Right atrium auricular region (tissue), 2 donors: ENCODE data around the gene DECR2. TPM values are rescaled to one million over a fixed set of nuclear protein-coding genes. Genes with fewer than 3 reads are reported as not detected.

ENCODE experiments used
- DNase-seq: peaks from one replicate; pipeline ENCODE4 v3.0.0-alpha.2; 2019; ENCODE audit warnings: low spot score
- H3K27ac ChIP-seq, 2 donors: fragments of 200-600 bp; sonication (generic); 1 replicate in 1 of 2; 2 replicates in 1 of 2; pipeline ENCODE4 v1.5.1; 2016 to 2019
- H3K27me3 ChIP-seq, 2 donors: fragments of 200-600 bp; sonication (generic); one replicate each; pipeline versions ENCODE4 v1.5.1 to v1.6.0; 2017 to 2019
- H3K36me3 ChIP-seq: fragments of 200-600 bp; sonication (generic); one replicate; pipeline ENCODE4 v1.5.1; 2016
- H3K4me1 ChIP-seq, 2 donors: fragments of 200-600 bp; sonication (generic); one replicate each; pipeline versions ENCODE4 v1.5.1 to v1.6.0; 2017 to 2019
- H3K4me3 ChIP-seq, 2 donors: fragments of 200-600 bp; sonication (generic); 1 replicate in 1 of 2; 2 replicates in 1 of 2; pipeline ENCODE4 v1.5.1; 2017 to 2019; ENCODE audit warnings: mild to moderate bottlenecking in 1 of 2, moderate library complexity in 1 of 2
- H3K9me3 ChIP-seq, 2 donors: fragments of 200-600 bp; sonication (generic); one replicate each; pipeline ENCODE4 v1.5.1; 2019
- CTCF ChIP-seq, 2 donors: fragments of 200-600 bp; sonication (generic); IDR thresholded peaks; one replicate each; pipeline ENCODE4 v1.5.1; 2019; ENCODE audit warnings: antibody characterized with exemption in 2 of 2
- total RNA-seq, 2 donors: library from RNA; depleted of rRNA; stranded (reverse); fragments of >200 nt; gene quantifications; one replicate each; pipeline ENCODE4 v1.1.0, GENCODE V29; 2016

Gene DECR2
- total RNA-seq, 2 donors from 2014 or later = 10.6 to 18.7 TPM

GRCh38 chr16:354971-355461 is 46.7 kb upstream of the DECR2 start:
- Histone ChIP-seq H3K27ac (no peak overlapping the region), H3K4me1 (peaks cover 0 to 22% of the 10 kb centered on the region in 2 donors), H3K9me3 (no peaks in the 10 kb centered on the region), H3K4me3 (no peak overlapping the region), H3K27me3 (no peaks in the 10 kb centered on the region), H3K36me3 (no peaks in the 10 kb centered on the region)
- TF ChIP-seq CTCF (IDR thresholded peaks at IDR 0.05) = no peak
- DNase-seq = no peak

GRCh38 chr16:356741-357140 is 44.9 kb upstream of the DECR2 start:
- peaks cover 0 to 10% of the 10 kb centered on the region in 2 donors for H3K4me1 ChIP-seq
- no peaks in the 10 kb centered on the region for H3K36me3 ChIP-seq
- no peaks in the 10 kb centered on the region for H3K27me3 ChIP-seq
- no peak for DNase-seq
- no peak overlapping the region for H3K27ac ChIP-seq
- no peak overlapping the region for H3K4me3 ChIP-seq
- no peaks in the 10 kb centered on the region for H3K9me3 ChIP-seq
- no peak for TF ChIP-seq CTCF (IDR thresholded peaks at IDR 0.05)

- Histone ChIP-seq H3K27me3 (no peaks in the 10 kb centered on the region), H3K9me3 (no peaks in the 10 kb centered on the region), H3K4me3 (no peak overlapping the region), H3K36me3 (no peaks in the 10 kb centered on the region), H3K27ac (no peak overlapping the region), H3K4me1 (peaks cover 0 to 9% of the 10 kb centered on the region in 2 donors)
- DNase-seq = no peak
- no peak for TF ChIP-seq CTCF (IDR thresholded peaks at IDR 0.05)
Observed at GRCh38 chr16:359067-359763, 42.5 kb upstream of the DECR2 start.

- Histone ChIP-seq H3K27me3 (no peaks in the 10 kb centered on the region), H3K4me3 (no peak overlapping the region), H3K27ac (no peak overlapping the region), H3K9me3 (no peaks in the 10 kb centered on the region), H3K36me3 (no peaks in the 10 kb centered on the region), H3K4me1 (peaks cover 0 to 9% of the 10 kb centered on the region in 2 donors)
- no peak for DNase-seq
- TF ChIP-seq CTCF (IDR thresholded peaks at IDR 0.05) = no peak
Observed at GRCh38 chr16:359871-360697, 41.6 kb upstream of the DECR2 start.

GRCh38 chr16:360698-361336 is 40.9 kb upstream of the DECR2 start:
- Histone ChIP-seq H3K4me1 (peaks cover 0 to 9% of the 10 kb centered on the region in 2 donors), H3K9me3 (no peaks in the 10 kb centered on the region), H3K27ac (no peak overlapping the region), H3K36me3 (no peaks in the 10 kb centered on the region), H3K4me3 (no peak overlapping the region), H3K27me3 (no peaks in the 10 kb centered on the region)
- no peak for DNase-seq
- TF ChIP-seq CTCF (IDR thresholded peaks at IDR 0.05) = no peak
